AG04449 (cell line): ENCODE results near the gene DCBLD2.

Source experiments
- CTCF ChIA-PET: fragments of 350-600 bp; formaldehyde crosslinking; extraction: SDS; loops from one replicate; lab custom pipeline; 2021; ENCODE audit warnings: antibody characterized with exemption; lab: Yijun Ruan, JAX
- POLR2A ChIA-PET: fragments of 400-600, 350-600 bp; formaldehyde crosslinking; extraction: SDS; loops from one replicate; lab custom pipeline; 2020; ENCODE audit warnings: antibody characterized with exemption, inconsistent platforms; lab: Yijun Ruan, JAX
- DNase-seq: peaks from one replicate; pipeline ENCODE4 v3.0.0-alpha.2; 2010; ENCODE audit warnings: low read depth, low spot score
- H3K4me3 ChIP-seq: 2 replicates; pipeline ENCODE4 v1.5.1; 2011; ENCODE audit warnings: low read depth, mild to moderate bottlenecking, control low read depth, low read length
- TF ChIP-seq, protein P1 (sequence below): IDR thresholded peaks from one replicate; pipeline ENCODE4 v1.5.1; 2011; ENCODE audit warnings: mild to moderate bottlenecking, moderate library complexity, low read length, control low read depth, inconsistent platforms; ENCODE audit not compliant: insufficient read depth; ENCODE audit errors: missing control alignments

Gene DCBLD2

DNA sequence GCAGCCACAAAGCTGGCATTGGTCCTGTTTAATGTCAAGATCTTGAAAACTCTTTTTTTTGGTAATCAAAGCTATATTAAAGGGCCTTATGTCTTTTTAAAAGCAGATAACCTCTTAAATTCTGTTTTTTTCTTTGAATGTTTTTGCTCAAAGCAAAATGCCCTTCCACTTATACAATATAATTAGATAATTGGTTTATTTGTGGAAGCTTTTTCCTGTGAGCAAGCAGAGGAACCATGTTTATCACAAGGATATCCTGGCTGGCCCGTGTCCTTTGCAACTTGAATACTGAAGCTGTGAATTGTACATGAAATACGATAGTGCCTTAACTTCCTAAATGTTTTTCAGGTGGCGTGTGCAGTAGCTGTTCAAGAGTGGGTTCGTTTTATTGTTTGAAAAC lies 135.8 kb downstream of the DCBLD2 start:
- H3K4me3 ChIP-seq, result no peak overlapping the region
- ChIA-PET CTCF (interaction anchor here (1.0 kb wide), 1 partner anchor 13 kb away, joined by 3 read pairs; no protein-coding TSS in a partner anchor), POLR2A (no interaction called here)
- TF ChIP-seq, protein P1, sequence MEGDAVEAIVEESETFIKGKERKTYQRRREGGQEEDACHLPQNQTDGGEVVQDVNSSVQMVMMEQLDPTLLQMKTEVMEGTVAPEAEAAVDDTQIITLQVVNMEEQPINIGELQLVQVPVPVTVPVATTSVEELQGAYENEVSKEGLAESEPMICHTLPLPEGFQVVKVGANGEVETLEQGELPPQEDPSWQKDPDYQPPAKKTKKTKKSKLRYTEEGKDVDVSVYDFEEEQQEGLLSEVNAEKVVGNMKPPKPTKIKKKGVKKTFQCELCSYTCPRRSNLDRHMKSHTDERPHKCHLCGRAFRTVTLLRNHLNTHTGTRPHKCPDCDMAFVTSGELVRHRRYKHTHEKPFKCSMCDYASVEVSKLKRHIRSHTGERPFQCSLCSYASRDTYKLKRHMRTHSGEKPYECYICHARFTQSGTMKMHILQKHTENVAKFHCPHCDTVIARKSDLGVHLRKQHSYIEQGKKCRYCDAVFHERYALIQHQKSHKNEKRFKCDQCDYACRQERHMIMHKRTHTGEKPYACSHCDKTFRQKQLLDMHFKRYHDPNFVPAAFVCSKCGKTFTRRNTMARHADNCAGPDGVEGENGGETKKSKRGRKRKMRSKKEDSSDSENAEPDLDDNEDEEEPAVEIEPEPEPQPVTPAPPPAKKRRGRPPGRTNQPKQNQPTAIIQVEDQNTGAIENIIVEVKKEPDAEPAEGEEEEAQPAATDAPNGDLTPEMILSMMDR, result no peak
- no peak for DNase-seq

DNA sequence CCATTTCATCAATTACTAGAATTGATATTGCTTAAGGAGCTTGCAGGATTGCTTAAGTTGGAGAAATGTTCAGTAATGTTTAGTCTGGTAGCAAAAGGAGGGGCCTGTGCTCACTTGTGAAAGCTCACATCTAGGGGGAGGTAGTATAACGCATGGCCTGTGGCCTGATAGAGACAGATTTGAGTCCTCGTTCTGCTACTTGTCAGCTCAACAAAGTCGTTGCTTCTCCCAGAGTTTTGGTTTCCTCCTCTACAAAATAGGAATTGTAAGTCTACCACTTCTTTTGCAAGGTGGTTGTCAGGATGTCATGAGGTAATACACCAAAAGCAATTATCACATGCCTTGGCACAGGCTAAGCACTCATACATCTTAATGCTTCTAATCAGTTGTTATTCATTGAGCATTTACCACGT lies 137.0 kb downstream of the DCBLD2 start:
- no peak for DNase-seq
- CTCF ChIA-PET, result no interaction called here
- TF ChIP-seq, protein P1, result no peak
- H3K4me3 ChIP-seq, result no peak overlapping the region
- POLR2A ChIA-PET, result no interaction called here

DNA sequence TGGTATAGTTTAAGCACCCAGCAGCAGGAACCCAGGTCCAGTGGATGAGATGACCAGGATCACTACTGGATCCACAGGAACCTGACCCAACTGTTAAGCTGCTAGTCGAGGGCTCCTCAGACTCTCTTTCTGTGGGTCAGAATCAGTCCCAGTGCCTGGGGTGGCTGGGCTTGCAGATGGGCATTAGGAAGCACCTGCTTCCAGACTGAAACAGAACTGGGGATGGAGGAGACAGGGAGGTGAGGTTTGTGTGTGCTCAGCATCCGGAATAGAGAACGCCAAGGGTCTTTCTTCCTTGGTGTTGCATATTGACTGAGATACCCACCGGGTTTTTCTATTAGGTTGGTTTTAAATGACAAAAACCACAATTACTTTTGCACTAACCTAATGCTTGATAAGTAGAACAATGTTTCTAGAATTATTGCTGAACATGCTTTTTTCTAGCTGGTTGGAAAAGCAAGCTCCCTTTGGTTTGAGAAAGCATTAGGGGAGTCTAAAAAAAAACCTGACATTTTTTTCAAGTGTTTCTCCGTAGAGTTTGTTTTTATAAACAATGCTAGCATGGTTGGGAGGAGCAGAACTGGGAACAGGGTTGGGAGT lies 137.6 kb downstream of the DCBLD2 start:
- TF ChIP-seq, protein P1, result no peak
- no peak for DNase-seq
- POLR2A ChIA-PET, result no interaction called here
- H3K4me3 ChIP-seq, result no peak overlapping the region
- CTCF ChIA-PET, result no interaction called here

DNA sequence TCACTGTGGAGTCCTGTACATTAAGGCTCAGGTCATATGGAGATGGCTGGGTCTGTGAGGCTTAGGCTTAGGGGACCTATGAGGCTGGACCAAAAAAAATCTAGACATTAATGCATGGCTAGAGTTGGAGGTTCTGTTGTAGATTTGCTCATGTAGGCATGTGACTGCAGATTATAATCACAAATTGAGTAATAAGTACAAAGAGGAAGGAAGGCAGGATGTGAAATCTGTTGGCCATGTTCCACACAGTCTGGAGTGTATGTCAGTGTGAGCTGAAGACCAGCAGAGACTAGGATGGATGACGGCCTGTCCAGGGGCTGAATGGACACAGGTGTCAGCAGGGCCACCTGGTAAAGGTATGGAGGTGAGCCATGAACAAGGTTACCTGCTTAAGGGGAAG lies 138.4 kb downstream of the DCBLD2 start, which contains the start of gene ST3GAL6:
Gene ST3GAL6 (plus strand): TSS at position 265 of the 400 bp plus-strand sequence. CDS start 5,101 bp downstream, outside the sequence.
- no peak for DNase-seq
- no peak within 1 kb of the TSS for H3K4me3 ChIP-seq
- CTCF ChIA-PET, result no interaction called here
- TF ChIP-seq, protein P1, result no peak
- POLR2A ChIA-PET, result no interaction called here

DNA sequence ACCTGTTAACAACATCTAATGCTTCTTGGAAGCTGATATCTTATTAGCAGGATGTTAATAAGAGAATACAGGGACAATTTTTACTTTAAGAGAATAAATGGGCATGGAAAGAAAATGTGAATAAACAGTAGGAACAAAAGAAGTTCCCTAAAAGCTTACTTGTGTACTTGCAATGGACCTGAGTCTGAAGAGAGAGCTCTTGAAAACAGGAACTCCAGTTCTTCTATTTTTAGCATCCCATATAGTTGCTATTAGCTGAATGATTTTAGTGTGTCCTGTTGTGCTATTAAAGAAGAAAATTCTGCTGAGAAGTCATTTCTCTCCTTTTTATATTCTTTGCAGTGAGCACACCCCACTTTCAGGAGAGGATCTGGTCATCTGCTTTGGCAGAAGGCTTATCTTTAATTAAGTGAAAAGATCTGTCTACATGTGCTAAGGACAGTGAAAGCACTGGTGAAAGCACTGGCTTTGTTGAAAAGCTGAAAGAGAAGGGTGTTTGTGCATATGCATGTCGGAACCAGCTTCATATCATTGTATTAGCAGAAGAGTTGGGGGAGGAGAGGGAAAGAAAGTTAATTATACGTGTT lies 139.8 kb downstream of the DCBLD2 start:
- POLR2A ChIA-PET, result no interaction called here
- TF ChIP-seq, protein P1, result no peak
- CTCF ChIA-PET, result interaction anchor here (1.0 kb wide), 2 partner anchors 17 to 166 kb away, joined by 3 to 4 read pairs; no protein-coding TSS in a partner anchor
- H3K4me3 ChIP-seq, result no peak overlapping the region
- no peak for DNase-seq

DNA sequence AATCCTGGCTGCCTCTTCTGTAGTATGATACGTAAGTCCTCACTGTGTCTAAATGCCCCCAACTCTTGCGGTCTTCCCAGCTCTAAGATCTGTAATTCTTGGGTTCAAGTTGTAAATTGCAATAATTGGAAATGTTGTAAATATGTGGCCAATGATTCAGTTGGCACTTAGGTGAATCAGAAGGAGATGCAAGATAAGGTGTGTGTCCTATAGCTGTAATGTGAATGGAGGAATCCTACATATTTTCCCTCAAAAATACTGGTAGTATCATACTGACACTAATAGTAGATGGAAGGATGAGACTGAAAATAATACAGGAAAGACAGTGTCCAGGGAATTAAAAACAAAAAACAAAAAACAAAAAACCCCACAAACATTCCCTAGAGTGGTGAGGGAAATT lies 141.9 kb downstream of the DCBLD2 start:
- no peak overlapping the region for H3K4me3 ChIP-seq
- no peak for DNase-seq
- ChIA-PET CTCF (interaction anchor here (0.9 kb wide), 1 partner anchor 10 kb away, joined by 3 read pairs; no protein-coding TSS in a partner anchor), POLR2A (no interaction called here)
- TF ChIP-seq, protein P1, result no peak
